K562 (cell line): ENCODE measurements around the gene INS. TPM values are rescaled to one million over a fixed set of nuclear protein-coding genes. Genes with fewer than 3 reads are reported as not detected.

ENCODE experiments used
- ATAC-seq: fragments of 200-7000 bp; cut with Tn5 transposase; 3 replicates; pipeline ENCODE4 v1.9.1; 2020; ENCODE audit warnings: moderate library complexity
- BruUV-seq: library from RNA; stranded (reverse); fragments of 400-500 nt; replicated peaks from 2 replicates; lab custom pipeline; 2021; lab: Mats Ljungman, UMichigan
- CTCF ChIA-PET: fragments of 300-600 bp; formaldehyde crosslinking; extraction: SDS; loops from one replicate; lab custom pipeline; 2021; ENCODE audit warnings: low intra/inter-chr PET ratio; lab: Yijun Ruan, JAX
- POLR2A ChIA-PET: fragments of 300-600, 350-650 bp; sonication (Branson Sonifier 250); formaldehyde crosslinking; extraction: SDS; loops from one replicate; lab custom pipeline; 2021; ENCODE audit warnings: antibody characterized with exemption, inconsistent platforms; lab: Yijun Ruan, JAX
- DNase-seq, 4 experiments: peaks; one replicate each; pipeline versions ENCODE4 v3.0.0 to v3.0.0-alpha.2; 2011 to 2018; ENCODE audit warnings: low spot score in 3 of 4, mixed read lengths in 3 of 4; ENCODE audit errors: extremely low read depth in 1 of 4
- FAIRE-seq: peaks from 2 replicates; lab custom pipeline; 2011; peaks lifted over from hg19 to GRCh38; lab: Jason Lieb, UNC
- H2AFZ ChIP-seq: 2 replicates; pipeline ENCODE4 v1.6.0; 2011; ENCODE audit warnings: low read depth, low read length, control low read depth, inconsistent platforms
- H3K27ac ChIP-seq: fragments of 200-600 bp; 3 replicates; pipeline ENCODE4 v1.8.0; 2011; ENCODE audit warnings: low read depth, mild to moderate bottlenecking, control low read depth, inconsistent platforms, low read length, moderate library complexity, mixed read lengths; ENCODE audit errors: extremely low read depth
- H3K27me3 ChIP-seq, 2 experiments: fragments of 300-600 bp in 1 of 2; 2 replicates in 1 of 2; 3 replicates in 1 of 2; pipeline versions ENCODE4 v1.6.0 to v1.8.0; 2011; ENCODE audit warnings: inconsistent platforms in 2 of 2, low read length in 2 of 2, mild to moderate bottlenecking in 1 of 2, mixed read lengths in 1 of 2, moderate library complexity in 1 of 2; ENCODE audit not compliant: control insufficient read depth in 2 of 2, insufficient read depth in 2 of 2
- H3K36me3 ChIP-seq: fragments of 300-600 bp; 3 replicates; pipeline ENCODE4 v1.8.0; 2011; ENCODE audit warnings: mild to moderate bottlenecking, low read length, inconsistent platforms; ENCODE audit not compliant: control insufficient read depth, insufficient read depth
- H3K4me1 ChIP-seq, 2 experiments: fragments of 200-600 bp in 1 of 2; replicated peaks in 1 of 2; 2 replicates in 1 of 2; 3 replicates in 1 of 2; pipeline versions ENCODE4 v1.5.1 to v1.8.0; 2011; ENCODE audit warnings: inconsistent platforms in 2 of 2, low read length in 2 of 2, mild to moderate bottlenecking in 1 of 2, mixed read lengths in 1 of 2, moderate library complexity in 1 of 2; ENCODE audit not compliant: control insufficient read depth in 2 of 2, insufficient read depth in 2 of 2
- H3K4me2 ChIP-seq: 2 replicates; pipeline ENCODE4 v1.6.1; 2011; ENCODE audit warnings: low read length, control low read depth, inconsistent platforms, mixed read lengths; ENCODE audit not compliant: insufficient read depth
- H3K4me3 ChIP-seq: fragments of 200-600 bp; sonication (generic), shearing (Covaris generic); 2 replicates; pipeline ENCODE4 v1.5.1; 2016; ENCODE audit warnings: control low read depth, inconsistent platforms
- H3K79me2 ChIP-seq: fragments of 200-600 bp; 3 replicates; pipeline ENCODE4 v1.8.0; 2011; ENCODE audit warnings: low read length, inconsistent platforms; ENCODE audit not compliant: control insufficient read depth, insufficient read depth
- H3K9ac ChIP-seq, 2 experiments: 2 replicates each; pipeline versions ENCODE4 v1.6.0 to v1.6.1; 2011; ENCODE audit warnings: low read depth in 2 of 2, low read length in 2 of 2, control low read depth in 1 of 2, inconsistent platforms in 1 of 2, mild to moderate bottlenecking in 1 of 2, mixed read lengths in 1 of 2; ENCODE audit not compliant: insufficient read depth in 1 of 2
- H3K9me1 ChIP-seq: one replicate; pipeline ENCODE4 v1.6.0; 2011; ENCODE audit warnings: inconsistent platforms, mild to moderate bottlenecking, low read length, moderate library complexity; ENCODE audit not compliant: control insufficient read depth, insufficient read depth
- H3K9me3 ChIP-seq: replicated peaks from 2 replicates; pipeline ENCODE4 v1.5.1; 2011; ENCODE audit warnings: low read depth, low read length, inconsistent platforms; ENCODE audit not compliant: control insufficient read depth, insufficient read depth
- H4K20me1 ChIP-seq: replicated peaks from 2 replicates; pipeline ENCODE4 v1.6.1; 2011; ENCODE audit warnings: low read length, inconsistent platforms, mixed read lengths; ENCODE audit not compliant: control insufficient read depth, insufficient read depth
- CCNT2 ChIP-seq: IDR thresholded peaks from 2 replicates; pipeline ENCODE4 v1.6.1; 2011; ENCODE audit warnings: borderline replicate concordance, low read depth, mild to moderate bottlenecking, moderate library complexity, mixed read lengths, low read length; ENCODE audit not compliant: insufficient read length; ENCODE audit errors: extremely low read depth
- E2F6 ChIP-seq, 2 experiments: IDR thresholded peaks; 2 replicates each; pipeline ENCODE4 v1.6.1; 2011; ENCODE audit warnings: borderline replicate concordance in 1 of 2, control low read depth in 1 of 2, low read depth in 1 of 2, low read length in 1 of 2, mild to moderate bottlenecking in 1 of 2, mixed read lengths in 1 of 2, moderate library complexity in 1 of 2; ENCODE audit not compliant: insufficient read depth in 1 of 2, insufficient read length in 1 of 2, poor library complexity in 1 of 2, severe bottlenecking in 1 of 2; ENCODE audit errors: extremely low read depth in 1 of 2
- FOXM1 ChIP-seq, 2 experiments: fragments of 450-650 bp in 1 of 2; sonication (generic) in 1 of 2; formaldehyde crosslinking in 1 of 2; IDR thresholded peaks; 2 replicates each; pipeline versions ENCODE4 v1.6.1 to v1.9.0; 2017 to 2022; ENCODE audit warnings: low read depth in 2 of 2, mild to moderate bottlenecking in 2 of 2, missing genetic modification reagents in 1 of 2, moderate library complexity in 1 of 2
- MBD1 ChIP-seq: fragments of 250-450 bp; sonication (Bioruptor Pico); IDR thresholded peaks from 2 replicates; pipeline ENCODE4 v1.8.0; 2022; ENCODE audit warnings: inconsistent platforms
- NR3C1 ChIP-seq: sonication (generic); formaldehyde crosslinking; IDR thresholded peaks from 2 replicates; pipeline ENCODE4 v1.8.1; 2022; ENCODE audit warnings: missing genetic modification reagents
- PRMT5 ChIP-seq: sonication (generic); formaldehyde crosslinking; IDR thresholded peaks from 2 replicates; pipeline ENCODE4 v1.5.0; 2020; ENCODE audit warnings: missing genetic modification reagents
- TAL1 ChIP-seq: fragments of 450-650 bp; IDR thresholded peaks from 2 replicates; pipeline ENCODE4 v1.6.1; 2016; ENCODE audit warnings: mild to moderate bottlenecking
- ZNF12 ChIP-seq: sonication (generic); formaldehyde crosslinking; IDR thresholded peaks from 2 replicates; pipeline ENCODE4 v1.4.0; 2020; ENCODE audit warnings: mild to moderate bottlenecking, missing genetic modification reagents
- WGBS: fragments of 100-300 bp; shearing (Covaris generic); methylation state at CpG from one replicate; pipeline ENCODE4 v1.1.6; 2016; ENCODE audit warnings: low coverage, mixed read lengths; ENCODE audit not compliant: insufficient coverage; ENCODE audit errors: missing lambda C conversion rate; 5-methylcytosine and 5-hydroxymethylcytosine counted together
- in situ Hi-C: fragments of 300-500 bp; cut with MboI; formaldehyde crosslinking; loops from 4 replicates; pipeline ENCODE4 v1.15.0; 2018; ENCODE audit warnings: inconsistent platforms, mixed read lengths
- intact Hi-C: fragments of 100-400 bp; cut with micrococcal nuclease; formaldehyde crosslinking; loops from 2 replicates; pipeline ENCODE4 v1.14.2; 2022
- polyA plus RNA-seq, 8 experiments: library from polyadenylated mRNA; depleted of rRNA in 4 of 8; stranded (reverse) in 5 of 8; unstranded in 3 of 8; fragments of >200 nt; fragmentation: Nextera tagmentation in 2 of 8; fragmentation: Illumina TruSeq in 1 of 8; extraction: Ambion mirVana in 2 of 8; extraction: Trizol in 1 of 8; gene quantifications; 2 replicates each; pipeline versions ENCODE4 v1.2.1 to v1.2.3, GENCODE V29; 2011 to 2014; ENCODE audit warnings: inconsistent platforms in 1 of 8, missing spikeins in 1 of 8
- total RNA-seq, 7 experiments: library from RNA; depleted of rRNA in 6 of 7; stranded (reverse); fragments of >200 nt in 6 of 7; fragmentation: Illumina TruSeq in 2 of 7; extraction: Trizol in 2 of 7; gene quantifications; 2 replicates each; pipeline versions ENCODE4 v1.2.1 to v1.2.3, GENCODE V29; 2011 to 2021; ENCODE audit warnings: low replicate concordance in 1 of 7

Gene INS
- total and polyA plus RNA-seq, 9 of the 15 experiments (the other 6 are each of a cell fraction or from before 2014, with no cell fraction given), result not detected

GRCh38 chr11:2129699-2130366, 31.2 kb downstream of the INS start:
- FAIRE-seq (no peak), DNase-seq (no peak), ATAC-seq (no peak)
- 0 out of 2 replicates have a peak, but pooled peaks cover 3% of the 10 kb centered on the region for H3K9me3 ChIP-seq
- no peak overlapping the region for H3K27ac ChIP-seq
- intact Hi-C loops (no loop called here), in situ Hi-C loops (no loop called here)
- no peak overlapping the region for H3K4me3 ChIP-seq
- no peaks in the 10 kb centered on the region for H3K36me3 ChIP-seq
- no peak overlapping the region for H2AFZ ChIP-seq
- no peak overlapping the region for H3K4me2 ChIP-seq
- no peaks in the 10 kb centered on the region for H4K20me1 ChIP-seq
- no peaks in the 10 kb centered on the region for H3K9me1 ChIP-seq
- H3K27me3 ChIP-seq, result peaks cover 3 to 33% of the 10 kb centered on the region in 2 experiments; a peak in 3 of 5 replicates
- BruUV-seq, result no TSS peak
- H3K79me2 ChIP-seq, result no peaks in the 10 kb centered on the region
- CTCF ChIA-PET, result interaction anchor here (0.6 kb wide), 1 partner anchor 191 kb away, joined by 6 read pairs; no protein-coding TSS in a partner anchor
- H3K4me1 ChIP-seq, result peaks cover 0 to 9% of the 10 kb centered on the region in 2 experiments; a peak in 1 of 5 replicates
- no peak for TF ChIP-seq TAL1
- TF ChIP-seq ZNF12, result no peak
- no peak for TF ChIP-seq E2F6 (IDR thresholded peaks at IDR 0.05; ENCODE audit: borderline replicate concordance in 1 of 2, extremely low read depth in 1 of 2, insufficient read depth in 1 of 2, insufficient read length in 1 of 2, low read depth in 1 of 2, low read length in 1 of 2, poor library complexity in 1 of 2, severe bottlenecking in 1 of 2)
- TF ChIP-seq MBD1 (CRISPR knock-in tag), result no peak
- TF ChIP-seq PRMT5 (CRISPR knock-in tag), result no peak
- TF ChIP-seq NR3C1 (CRISPR knock-in tag), result no peak
- TF ChIP-seq FOXM1 (IDR thresholded peaks at IDR 0.05; ENCODE audit: low read depth), result no peak
- TF ChIP-seq FOXM1 (CRISPR knock-in tag; IDR thresholded peaks at IDR 0.05; ENCODE audit: low read depth), result no peak
- TF ChIP-seq CCNT2, result no peak
- POLR2A ChIA-PET, result interaction anchor here (0.6 kb wide), 1 partner anchor 670 kb away, joined by 4 read pairs; no protein-coding TSS in a partner anchor
- no peak overlapping the region for H3K9ac ChIP-seq
- 2% methylated on average over 18 of the region's 25 CpGs for WGBS
